NCI-H187 (cell line): ENCODE data around the gene SPATA32.

Experiments
- DNase-seq, 2 experiments: peaks; one replicate each; lab custom pipeline; 2025; lab: John Stamatoyannopoulos, UW

Gene SPATA32

GRCh38 chr17:45228763-45229539 lies 32.9 kb downstream of the SPATA32 start:
- no peak for DNase-seq

- DNase-seq = no peak
Measured at GRCh38 chr17:45227926-45228762, 33.8 kb downstream of the SPATA32 start.

GRCh38 chr17:45227101-45227925 lies 34.6 kb downstream of the SPATA32 start:
- DNase-seq = no peak

- DNase-seq = no peak
Measured at GRCh38 chr17:45226576-45226975, 35.3 kb downstream of the SPATA32 start.

- DNase-seq = no peak
Measured at GRCh38 chr17:45225964-45226530, 35.8 kb downstream of the SPATA32 start.

GRCh38 chr17:45225051-45225700 lies 36.7 kb downstream of the SPATA32 start:
- DNase-seq = no peak

DNA sequence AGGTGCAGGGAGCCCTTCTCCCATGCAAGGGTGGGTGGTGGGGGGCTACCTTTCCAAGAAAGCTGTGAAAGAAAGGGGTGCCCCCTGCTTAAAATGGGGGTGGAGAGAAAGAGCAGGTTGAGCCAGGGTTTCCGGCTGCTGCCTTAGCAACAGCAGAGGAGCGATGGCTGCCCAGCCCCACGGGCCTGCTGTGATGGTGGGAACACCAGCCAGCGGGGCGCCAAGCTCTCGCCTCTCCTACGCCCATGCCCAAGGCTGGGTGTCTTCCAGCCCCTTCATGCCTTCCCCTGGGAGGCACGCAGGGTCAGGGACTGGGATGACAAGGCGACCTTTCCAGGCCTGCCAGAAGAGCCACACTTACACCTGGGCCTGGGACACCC lies 37.2 kb downstream of the SPATA32 start:
- DNase-seq = no peak

DNA sequence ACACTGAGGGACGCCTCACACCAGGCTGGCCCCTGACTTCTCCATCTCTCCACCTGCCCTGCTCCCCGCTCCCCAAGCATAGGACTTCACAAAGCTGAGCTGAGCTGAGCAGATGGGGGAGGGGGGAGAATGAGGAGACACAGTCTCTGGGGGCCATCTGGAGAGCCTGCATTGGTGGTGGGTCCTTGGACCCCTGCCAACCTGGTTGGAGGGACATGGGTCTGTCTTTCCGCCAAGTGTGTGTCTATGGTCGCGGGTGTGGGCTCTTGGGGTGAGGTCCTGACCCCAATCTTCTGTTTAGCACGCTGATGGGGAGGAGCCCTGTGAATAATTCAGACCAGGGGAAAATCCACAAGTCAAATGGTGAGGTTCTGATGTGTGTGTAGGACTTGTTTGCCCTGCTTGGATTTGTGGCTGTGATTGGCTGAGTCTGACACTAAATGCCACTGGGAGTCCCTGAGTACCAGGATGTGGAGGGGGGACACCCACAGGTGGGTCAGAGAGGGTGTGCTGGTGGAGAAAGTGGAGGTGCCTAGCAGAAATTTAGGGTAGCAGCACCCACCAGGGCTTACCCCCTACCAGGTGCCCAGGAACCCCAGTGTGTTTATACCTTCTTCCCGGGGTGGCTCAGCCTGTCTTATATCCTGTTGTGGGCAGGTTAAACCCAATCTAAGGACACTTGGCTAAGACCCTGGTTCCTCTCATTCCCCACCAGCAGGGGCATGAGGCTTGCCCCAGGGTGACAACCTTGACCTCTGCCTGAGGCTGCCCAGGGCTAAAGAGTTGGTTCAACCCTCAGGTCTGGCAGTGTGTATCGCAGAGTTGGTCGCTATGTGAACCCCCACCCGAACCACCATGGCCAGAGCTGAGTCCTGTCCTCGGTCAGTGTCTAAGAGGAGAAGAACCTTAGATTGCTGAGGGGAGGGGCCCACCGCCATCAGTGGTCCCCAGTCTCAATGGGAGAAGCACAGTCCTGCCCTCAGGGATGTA lies 38.1 kb downstream of the SPATA32 start:
- DNase-seq = no peak

- no peak for DNase-seq
Measured at GRCh38 chr17:45222996-45223538, 38.8 kb downstream of the SPATA32 start.

GRCh38 chr17:45222289-45222995 lies 39.5 kb downstream of the SPATA32 start:
- no peak for DNase-seq

GRCh38 chr17:45222014-45222288 lies 39.9 kb downstream of the SPATA32 start:
- DNase-seq = no peak

- no peak for DNase-seq
Measured at GRCh38 chr17:45221081-45222013, 40.5 kb downstream of the SPATA32 start, which contains the start of gene FMNL1. FMNL1 (plus strand) TSS chr17:45221885; CDS start chr17:45222125, 240 bp downstream.

GRCh38 chr17:45220079-45220478 lies 41.8 kb downstream of the SPATA32 start:
- no peak for DNase-seq

DNA sequence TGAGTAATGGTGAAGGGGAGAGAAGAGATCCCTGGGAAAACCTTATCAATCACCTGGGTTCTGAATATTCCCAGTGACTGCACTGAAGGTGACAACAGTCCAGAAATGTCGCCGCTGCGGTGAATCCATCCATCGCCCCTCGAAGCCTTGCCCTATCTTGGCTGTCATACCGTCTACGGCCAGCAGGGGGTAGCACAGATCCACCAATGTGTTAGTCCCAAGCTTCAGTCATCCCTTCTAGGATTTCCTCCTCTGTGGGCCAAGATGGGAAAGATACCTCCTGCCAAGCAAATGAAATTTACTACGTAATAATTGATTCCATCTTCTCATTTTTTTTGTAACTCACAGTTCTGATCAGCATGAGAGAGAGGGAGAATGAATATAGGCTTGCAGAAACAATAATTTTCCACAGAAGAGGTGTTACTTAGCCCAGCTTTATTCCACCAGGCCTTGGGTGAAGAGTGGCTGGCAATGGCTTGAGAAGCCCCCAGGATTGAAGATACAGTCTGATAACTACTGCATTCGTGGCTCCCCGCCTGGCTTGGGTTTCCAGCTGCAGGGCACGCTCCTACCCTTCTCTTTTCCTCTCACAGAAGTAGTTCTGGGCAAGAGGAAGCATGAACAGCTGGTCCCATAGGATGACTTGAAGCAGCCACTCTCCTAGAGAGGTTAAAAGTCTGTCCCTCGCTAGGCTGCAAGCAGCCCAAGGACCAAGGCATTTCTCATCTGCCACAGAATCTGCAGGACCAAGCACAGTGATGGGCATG lies 42.8 kb downstream of the SPATA32 start:
- DNase-seq = peak; percentile 66 to 78
